Right atrium auricular region (tissue), 2 donors: ENCODE data around the gene RFC3. TPM values are rescaled to one million over a fixed set of nuclear protein-coding genes. Genes with fewer than 3 reads are reported as not detected.

Experiments
- DNase-seq: peaks from one replicate; pipeline ENCODE4 v3.0.0-alpha.2; 2019; ENCODE audit warnings: low spot score
- H3K27ac ChIP-seq, 2 donors: fragments of 200-600 bp; sonication (generic); 1 replicate in 1 of 2; 2 replicates in 1 of 2; pipeline ENCODE4 v1.5.1; 2016 to 2019
- H3K27me3 ChIP-seq, 2 donors: fragments of 200-600 bp; sonication (generic); one replicate each; pipeline versions ENCODE4 v1.5.1 to v1.6.0; 2017 to 2019
- H3K36me3 ChIP-seq: fragments of 200-600 bp; sonication (generic); one replicate; pipeline ENCODE4 v1.5.1; 2016
- H3K4me1 ChIP-seq, 2 donors: fragments of 200-600 bp; sonication (generic); one replicate each; pipeline versions ENCODE4 v1.5.1 to v1.6.0; 2017 to 2019
- H3K4me3 ChIP-seq, 2 donors: fragments of 200-600 bp; sonication (generic); 1 replicate in 1 of 2; 2 replicates in 1 of 2; pipeline ENCODE4 v1.5.1; 2017 to 2019; ENCODE audit warnings: mild to moderate bottlenecking in 1 of 2, moderate library complexity in 1 of 2
- H3K9me3 ChIP-seq, 2 donors: fragments of 200-600 bp; sonication (generic); one replicate each; pipeline ENCODE4 v1.5.1; 2019
- total RNA-seq, 2 donors: library from RNA; depleted of rRNA; stranded (reverse); fragments of >200 nt; gene quantifications; one replicate each; pipeline ENCODE4 v1.1.0, GENCODE V29; 2016
- TF ChIP-seq, protein P1 (sequence below), 2 donors: fragments of 200-600 bp; sonication (generic); IDR thresholded peaks; one replicate each; pipeline ENCODE4 v1.5.1; 2019; ENCODE audit warnings: antibody characterized with exemption in 2 of 2

The RFC3 gene
- total RNA-seq, 2 donors from 2014 or later, result 3.3 to 4.9 TPM

DNA sequence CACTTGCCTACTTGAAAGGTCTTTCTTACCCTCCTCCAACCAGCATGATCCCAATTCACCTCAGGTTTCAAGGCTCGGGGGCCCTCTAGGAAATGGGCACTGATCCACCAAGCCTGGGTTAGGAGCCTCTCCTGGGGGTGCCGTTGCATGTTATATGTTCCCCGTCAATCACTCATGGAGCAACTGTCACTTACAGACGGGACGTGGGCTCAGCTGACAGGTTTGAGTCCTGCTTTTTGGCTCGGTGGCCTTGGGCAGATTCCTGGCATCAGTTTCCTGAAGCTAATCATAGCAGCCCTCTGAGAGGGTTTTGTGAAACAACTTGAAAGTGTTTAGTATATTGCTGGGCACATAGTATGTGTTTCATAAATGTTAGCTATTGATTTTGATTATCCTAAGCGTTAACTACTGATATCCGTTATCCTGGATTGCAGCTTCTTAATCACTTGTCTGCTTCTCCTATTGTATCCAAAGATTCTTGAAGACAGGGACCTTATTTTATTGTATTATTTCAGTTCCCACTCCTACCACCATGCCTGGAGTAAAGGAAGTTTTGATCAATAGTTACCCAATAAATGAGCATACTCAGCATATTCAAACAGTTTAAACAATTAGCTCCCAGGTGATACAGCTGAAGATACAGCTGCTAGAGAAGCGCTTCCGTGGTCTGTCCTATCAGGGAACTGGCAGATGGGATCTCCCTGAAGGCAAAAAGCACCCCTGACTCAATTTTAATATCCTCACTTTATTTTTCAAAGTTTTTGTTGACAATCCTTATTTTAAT is 57.9 kb downstream of the RFC3 start:
- TF ChIP-seq, protein P1, sequence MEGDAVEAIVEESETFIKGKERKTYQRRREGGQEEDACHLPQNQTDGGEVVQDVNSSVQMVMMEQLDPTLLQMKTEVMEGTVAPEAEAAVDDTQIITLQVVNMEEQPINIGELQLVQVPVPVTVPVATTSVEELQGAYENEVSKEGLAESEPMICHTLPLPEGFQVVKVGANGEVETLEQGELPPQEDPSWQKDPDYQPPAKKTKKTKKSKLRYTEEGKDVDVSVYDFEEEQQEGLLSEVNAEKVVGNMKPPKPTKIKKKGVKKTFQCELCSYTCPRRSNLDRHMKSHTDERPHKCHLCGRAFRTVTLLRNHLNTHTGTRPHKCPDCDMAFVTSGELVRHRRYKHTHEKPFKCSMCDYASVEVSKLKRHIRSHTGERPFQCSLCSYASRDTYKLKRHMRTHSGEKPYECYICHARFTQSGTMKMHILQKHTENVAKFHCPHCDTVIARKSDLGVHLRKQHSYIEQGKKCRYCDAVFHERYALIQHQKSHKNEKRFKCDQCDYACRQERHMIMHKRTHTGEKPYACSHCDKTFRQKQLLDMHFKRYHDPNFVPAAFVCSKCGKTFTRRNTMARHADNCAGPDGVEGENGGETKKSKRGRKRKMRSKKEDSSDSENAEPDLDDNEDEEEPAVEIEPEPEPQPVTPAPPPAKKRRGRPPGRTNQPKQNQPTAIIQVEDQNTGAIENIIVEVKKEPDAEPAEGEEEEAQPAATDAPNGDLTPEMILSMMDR (IDR thresholded peaks at IDR 0.05), result no peak
- H3K4me3 ChIP-seq, result no peak overlapping the region
- no peak for DNase-seq

DNA sequence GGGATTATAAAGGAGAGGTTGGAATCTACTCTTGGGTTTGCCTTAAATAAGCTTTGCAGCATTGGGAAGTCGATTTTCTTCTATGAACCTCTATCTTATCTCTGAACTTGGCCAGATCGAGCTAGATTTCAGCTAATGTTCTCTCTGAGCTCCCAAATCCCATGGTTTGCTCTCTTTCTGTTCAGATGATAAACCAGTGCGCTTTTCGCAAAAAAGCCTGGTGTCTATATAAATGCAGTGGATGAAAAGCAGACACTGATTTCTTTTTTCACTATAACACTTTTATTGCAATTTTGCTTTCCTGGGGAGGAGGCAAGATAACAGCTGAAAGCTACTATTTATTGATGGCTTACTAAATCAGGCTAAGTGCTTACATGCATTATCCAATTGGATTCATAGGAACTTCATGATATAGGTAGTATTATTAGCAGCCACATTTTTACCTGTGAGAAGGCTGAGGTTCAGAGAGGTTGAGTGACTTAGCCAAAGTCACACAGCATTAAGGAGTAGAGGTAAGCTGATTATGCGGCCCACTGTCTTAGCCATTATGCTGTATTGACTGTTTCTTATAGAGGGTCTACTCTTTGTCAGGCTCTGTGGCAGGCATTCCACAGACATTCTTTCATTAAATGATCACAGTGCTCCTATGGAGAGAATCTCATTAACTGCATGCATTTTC is 58.9 kb downstream of the RFC3 start:
- Histone ChIP-seq H3K27me3 (no peaks in the 10 kb centered on the region), H3K4me3 (no peak overlapping the region), H3K36me3 (no peaks in the 10 kb centered on the region), H3K4me1 (no peaks in the 10 kb centered on the region), H3K27ac (no peak overlapping the region), H3K9me3 (no peaks in the 10 kb centered on the region)
- no peak for DNase-seq
- TF ChIP-seq, protein P1 (IDR thresholded peaks at IDR 0.05), result no peak

More for the DNA sequence above, 57.9 kb downstream of the RFC3 start:
- Histone ChIP-seq H3K36me3 (no peaks in the 10 kb centered on the region), H3K9me3 (no peaks in the 10 kb centered on the region), H3K27ac (no peak overlapping the region), H3K4me1 (no peaks in the 10 kb centered on the region), H3K27me3 (no peaks in the 10 kb centered on the region)

DNA sequence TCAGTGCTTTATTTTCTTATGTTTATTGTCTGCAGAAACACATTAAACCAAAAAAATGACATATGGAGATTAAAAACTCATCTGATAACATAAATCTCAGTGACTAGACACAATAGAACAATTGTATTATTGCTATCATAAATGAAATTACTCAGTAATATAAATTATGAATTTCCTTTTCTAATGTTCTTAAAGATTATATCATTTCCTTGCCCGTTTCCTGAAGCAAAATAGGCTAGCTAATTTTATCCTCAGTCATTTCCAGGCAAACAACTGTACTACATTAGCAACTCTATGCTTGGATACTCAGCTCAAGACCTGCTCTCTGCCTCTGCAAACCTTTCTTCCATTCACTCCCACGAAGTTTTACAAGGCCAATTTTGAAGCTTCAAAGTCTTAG is 61.2 kb downstream of the RFC3 start:
- H3K4me3 ChIP-seq, result no peak overlapping the region
- no peaks in the 10 kb centered on the region for H3K36me3 ChIP-seq
- H3K27me3 ChIP-seq, result no peaks in the 10 kb centered on the region
- H3K9me3 ChIP-seq, result no peaks in the 10 kb centered on the region
- TF ChIP-seq, protein P1 (IDR thresholded peaks at IDR 0.05), result no peak
- no peaks in the 10 kb centered on the region for H3K4me1 ChIP-seq
- no peak overlapping the region for H3K27ac ChIP-seq
- no peak for DNase-seq

DNA sequence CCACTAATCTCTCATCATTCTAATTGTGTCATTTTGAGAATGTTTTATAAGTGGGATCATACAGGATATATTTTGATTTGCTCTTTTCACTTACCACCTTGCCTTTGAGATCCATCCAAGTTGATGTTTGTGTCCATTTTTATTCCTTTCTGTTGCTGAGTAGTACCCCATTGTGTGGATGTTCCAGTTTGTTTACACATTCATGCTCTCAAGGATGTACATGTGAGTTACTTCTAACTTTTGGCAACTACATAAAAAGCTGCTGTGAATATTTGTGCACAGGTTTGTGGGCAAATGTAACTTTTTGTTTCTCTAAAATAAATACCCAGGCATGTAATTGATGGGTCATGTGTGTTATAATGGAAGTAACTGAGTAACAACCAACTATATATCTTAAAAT is 64.9 kb downstream of the RFC3 start:
- no peak for DNase-seq
- no peaks in the 10 kb centered on the region for H3K36me3 ChIP-seq
- H3K9me3 ChIP-seq, result no peaks in the 10 kb centered on the region
- H3K27me3 ChIP-seq, result no peaks in the 10 kb centered on the region
- TF ChIP-seq, protein P1 (IDR thresholded peaks at IDR 0.05), result no peak
- no peak overlapping the region for H3K27ac ChIP-seq
- H3K4me3 ChIP-seq, result no peak overlapping the region
- H3K4me1 ChIP-seq, result peaks cover 0 to 6% of the 10 kb centered on the region in 2 donors

DNA sequence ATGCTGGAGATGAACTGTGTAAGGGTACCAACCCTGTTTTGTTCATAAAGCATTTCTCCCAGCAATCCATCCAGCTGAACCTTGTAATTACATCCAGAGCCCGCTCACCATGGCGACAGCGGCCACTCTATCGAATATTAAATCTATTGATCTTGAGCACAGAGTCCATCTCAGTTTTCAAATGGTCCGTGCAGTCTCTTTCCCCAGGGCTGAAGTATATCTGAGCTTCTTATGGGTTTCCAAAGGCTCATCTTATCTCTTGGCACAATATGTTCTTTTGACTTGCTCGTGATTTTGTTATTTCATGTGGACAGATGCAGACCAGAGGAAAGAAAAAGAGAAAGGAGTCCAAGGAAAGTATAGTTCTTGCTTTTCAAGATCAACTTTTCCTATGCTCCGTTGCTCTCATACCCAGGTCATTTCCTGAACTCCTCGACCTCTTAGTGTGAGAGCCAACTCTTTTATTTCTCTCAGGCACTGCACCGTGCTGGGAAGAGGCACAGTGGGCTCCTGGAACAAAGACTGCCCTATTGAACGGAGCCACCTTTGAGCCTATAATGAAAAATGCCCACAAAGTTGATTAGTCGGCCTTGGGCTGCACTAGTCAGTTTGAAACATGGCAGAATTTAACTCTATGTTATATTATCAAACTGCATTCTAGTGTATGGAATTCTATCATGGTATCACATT is 66.7 kb downstream of the RFC3 start:
- H3K36me3 ChIP-seq, result no peaks in the 10 kb centered on the region
- no peak overlapping the region for H3K27ac ChIP-seq
- no peak overlapping the region for H3K4me3 ChIP-seq
- TF ChIP-seq, protein P1 (IDR thresholded peaks at IDR 0.05), result no peak
- H3K4me1 ChIP-seq, result peaks cover 0 to 6% of the 10 kb centered on the region in 2 donors
- H3K9me3 ChIP-seq, result no peaks in the 10 kb centered on the region
- H3K27me3 ChIP-seq, result no peaks in the 10 kb centered on the region
- DNase-seq, result no peak
